H1 (cell line): ENCODE results near the gene USH2A. TPM values are rescaled to one million over a fixed set of nuclear protein-coding genes. Genes with fewer than 3 reads are reported as not detected.

Source experiments
- CTCF ChIA-PET: fragments of 300-600 bp; sonication (Branson Sonifier 250); formaldehyde crosslinking; loops from one replicate; lab custom pipeline; 2021; ENCODE audit not compliant: partially characterized antibody; lab: Charles Lee
- POLR2A ChIA-PET: fragments of 300-600 bp; sonication (Branson Sonifier 250); formaldehyde crosslinking; loops from one replicate; lab custom pipeline; 2021; ENCODE audit warnings: inconsistent platforms; ENCODE audit not compliant: partially characterized antibody; lab: Charles Lee
- DNase-seq, 2 experiments: peaks; one replicate each; pipeline versions ENCODE4 v3.0.0 to v3.0.0-alpha.2; 2010 to 2022; ENCODE audit warnings: low spot score in 2 of 2, low read depth in 1 of 2, mixed read lengths in 1 of 2
- FAIRE-seq: peaks from 2 replicates; lab custom pipeline; 2011; peaks lifted over from hg19 to GRCh38; lab: Jason Lieb, UNC
- H2AFZ ChIP-seq: 2 replicates; pipeline ENCODE4 v1.8.1; 2012; ENCODE audit warnings: low read length, inconsistent platforms
- H2AK5ac ChIP-seq: 2 replicates; pipeline ENCODE4 v1.6.1; 2013; ENCODE audit warnings: low read depth, low read length
- H2BK120ac ChIP-seq: replicated peaks from 2 replicates; pipeline ENCODE3; 2013; ENCODE audit warnings: low read depth, low read length, inconsistent platforms
- H2BK12ac ChIP-seq: 2 replicates; pipeline ENCODE4 v1.6.1; 2013; ENCODE audit warnings: low read depth, low read length
- H2BK15ac ChIP-seq: 2 replicates; pipeline ENCODE4 v1.6.1; 2013; ENCODE audit warnings: low read length
- H2BK20ac ChIP-seq: 2 replicates; pipeline ENCODE4 v1.6.1; 2013; ENCODE audit warnings: low read length
- H2BK5ac ChIP-seq: 2 replicates; pipeline ENCODE4 v1.6.1; 2013; ENCODE audit warnings: low read depth, low read length
- H3K14ac ChIP-seq: 2 replicates; pipeline ENCODE4 v1.6.1; 2013; ENCODE audit warnings: inconsistent platforms; ENCODE audit not compliant: insufficient read length
- H3K18ac ChIP-seq: 2 replicates; pipeline ENCODE4 v1.6.1; 2013; ENCODE audit warnings: low read length; ENCODE audit errors: extremely low read depth
- H3K23ac ChIP-seq: 2 replicates; pipeline ENCODE4 v1.6.1; 2013; ENCODE audit warnings: inconsistent platforms; ENCODE audit not compliant: insufficient read length
- H3K23me2 ChIP-seq: 2 replicates; pipeline ENCODE4 v1.6.1; 2013; ENCODE audit warnings: low read depth, low read length
- H3K27ac ChIP-seq: 2 replicates; pipeline ENCODE4 v1.6.1; 2011; ENCODE audit warnings: low read depth, low read length, inconsistent platforms
- H3K27me3 ChIP-seq, 4 experiments: replicated peaks in 1 of 4; 1 replicate in 1 of 4; 2 replicates in 3 of 4; pipeline versions ENCODE4 v1.6.1 to v1.8.1; 2011 to 2013; ENCODE audit warnings: low read length in 3 of 4, mild to moderate bottlenecking in 3 of 4, inconsistent platforms in 2 of 4, mixed read lengths in 2 of 4, moderate library complexity in 1 of 4; ENCODE audit not compliant: control insufficient read depth in 3 of 4, insufficient read depth in 3 of 4; ENCODE audit errors: extremely low read depth in 1 of 4
- H3K36me3 ChIP-seq, 4 experiments: 2 replicates each; pipeline versions ENCODE4 v1.6.1 to v1.8.1; 2011 to 2013; ENCODE audit warnings: mild to moderate bottlenecking in 4 of 4, low read length in 3 of 4, moderate library complexity in 2 of 4, control low read depth in 1 of 4, inconsistent platforms in 1 of 4; ENCODE audit not compliant: insufficient read depth in 4 of 4, control insufficient read depth in 2 of 4
- H3K4ac ChIP-seq: replicated peaks from 2 replicates; pipeline ENCODE3; 2013; ENCODE audit warnings: low read length, low read depth, mixed read lengths, inconsistent platforms; ENCODE audit not compliant: insufficient read length
- H3K4me1 ChIP-seq, 4 experiments: replicated peaks in 1 of 4; 1 replicate in 1 of 4; 2 replicates in 3 of 4; pipeline versions ENCODE4 v1.6.1 to v1.8.1; 2011 to 2013; ENCODE audit warnings: low read length in 3 of 4, inconsistent platforms in 2 of 4, mixed read lengths in 1 of 4; ENCODE audit not compliant: insufficient read depth in 4 of 4, control insufficient read depth in 3 of 4
- H3K4me2 ChIP-seq, 2 experiments: 2 replicates each; pipeline versions ENCODE4 v1.6.1 to v1.8.1; 2011 to 2013; ENCODE audit warnings: low read depth in 2 of 2, low read length in 2 of 2, control low read depth in 1 of 2, inconsistent platforms in 1 of 2, mild to moderate bottlenecking in 1 of 2; ENCODE audit not compliant: insufficient read depth in 1 of 2
- H3K4me3 ChIP-seq, 4 experiments: fragments of 200-600, 300-600 bp in 1 of 4; sonication (generic), shearing (Covaris generic), sonication (Bioruptor Twin) in 1 of 4; 2 replicates each; pipeline versions ENCODE4 v1.5.1 to v1.8.1; 2011 to 2016; ENCODE audit warnings: low read length in 4 of 4, low read depth in 3 of 4, control low read depth in 2 of 4, inconsistent platforms in 2 of 4, mild to moderate bottlenecking in 2 of 4, mixed read lengths in 1 of 4, moderate library complexity in 1 of 4; ENCODE audit not compliant: insufficient read depth in 2 of 4; ENCODE audit errors: extremely low read depth in 1 of 4
- H3K56ac ChIP-seq: replicated peaks from 2 replicates; pipeline ENCODE3; 2013; ENCODE audit warnings: low read depth, mild to moderate bottlenecking, mixed read lengths, low read length, inconsistent platforms; ENCODE audit not compliant: insufficient read length
- H3K79me1 ChIP-seq: 2 replicates; pipeline ENCODE4 v1.6.1; 2013; ENCODE audit warnings: low read depth, low read length, control low read depth
- H3K79me2 ChIP-seq, 2 experiments: 2 replicates each; pipeline versions ENCODE4 v1.6.1 to v1.8.1; 2012 to 2013; ENCODE audit warnings: low read length in 2 of 2, mild to moderate bottlenecking in 2 of 2, inconsistent platforms in 1 of 2; ENCODE audit not compliant: insufficient read depth in 2 of 2, control insufficient read depth in 1 of 2
- H3K9ac ChIP-seq, 4 experiments: replicated peaks in 1 of 4; 1 replicate in 1 of 4; 2 replicates in 3 of 4; pipeline versions ENCODE4 v1.6.1 to v1.8.1; 2011 to 2013; ENCODE audit warnings: low read depth in 3 of 4, low read length in 3 of 4, control low read depth in 2 of 4, mild to moderate bottlenecking in 2 of 4, moderate library complexity in 2 of 4, inconsistent platforms in 1 of 4; ENCODE audit errors: extremely low read depth in 1 of 4
- H3K9me3 ChIP-seq, 2 experiments: 2 replicates each; pipeline versions ENCODE4 v1.6.1 to v1.8.1; 2012 to 2013; ENCODE audit warnings: mild to moderate bottlenecking in 2 of 2, moderate library complexity in 2 of 2, control low read depth in 1 of 2, inconsistent platforms in 1 of 2, low read depth in 1 of 2, low read length in 1 of 2, mixed read lengths in 1 of 2; ENCODE audit not compliant: insufficient read depth in 2 of 2
- H4K20me1 ChIP-seq, 2 experiments: replicated peaks in 1 of 2; 2 replicates each; pipeline versions ENCODE3 to v1.8.1; 2011 to 2013; ENCODE audit warnings: inconsistent platforms in 2 of 2, low read length in 2 of 2, mild to moderate bottlenecking in 1 of 2; ENCODE audit not compliant: insufficient read depth in 2 of 2, control insufficient read depth in 1 of 2
- H4K5ac ChIP-seq: 2 replicates; pipeline ENCODE4 v1.6.1; 2013; ENCODE audit warnings: low read length, low read depth, mixed read lengths, inconsistent platforms; ENCODE audit not compliant: insufficient read length
- H4K8ac ChIP-seq: 2 replicates; pipeline ENCODE4 v1.8.0; 2013; ENCODE audit warnings: mild to moderate bottlenecking, moderate library complexity, low read length, inconsistent platforms; ENCODE audit not compliant: insufficient read depth; ENCODE audit errors: extremely low read depth
- H4K91ac ChIP-seq: replicated peaks from 2 replicates; pipeline ENCODE3; 2013; ENCODE audit warnings: low read length, mixed read lengths, inconsistent platforms; ENCODE audit not compliant: insufficient read length
- BACH1 ChIP-seq: IDR thresholded peaks from 2 replicates; pipeline ENCODE4 v1.6.1; 2012; ENCODE audit warnings: low read length, improper control_type of control experiment
- BCL11A ChIP-seq, 2 experiments: IDR thresholded peaks; one replicate each; pipeline ENCODE4 v1.6.1; 2011; ENCODE audit warnings: low read depth in 2 of 2, low read length in 2 of 2, mild to moderate bottlenecking in 2 of 2
- CHD2 ChIP-seq: IDR thresholded peaks from 2 replicates; pipeline ENCODE4 v1.6.1; 2012; ENCODE audit warnings: low read length, improper control_type of control experiment
- CTBP2 ChIP-seq: IDR thresholded peaks from 2 replicates; pipeline ENCODE4 v1.7.0; 2011; ENCODE audit warnings: borderline replicate concordance, mild to moderate bottlenecking, moderate library complexity, mixed read lengths, low read length; ENCODE audit not compliant: insufficient read depth, insufficient read length
- EZH2 ChIP-seq: fragments of 200-600 bp; sonication (generic); IDR thresholded peaks from 2 replicates; pipeline ENCODE4 v1.7.1; 2012; ENCODE audit warnings: low read depth, mild to moderate bottlenecking, moderate library complexity, low read length, inconsistent platforms; ENCODE audit not compliant: severe bottlenecking
- JUND ChIP-seq: IDR thresholded peaks from 2 replicates; pipeline ENCODE4 v1.6.1; 2011; ENCODE audit warnings: mild to moderate bottlenecking, improper control_type of control experiment, low read length
- KDM4A ChIP-seq: IDR thresholded peaks from one replicate; pipeline ENCODE4 v1.7.1; 2012; ENCODE audit warnings: low read depth, mild to moderate bottlenecking, moderate library complexity, low read length, inconsistent platforms; ENCODE audit not compliant: severe bottlenecking
- KDM5A ChIP-seq: fragments of 200-600 bp; IDR thresholded peaks from 2 replicates; pipeline ENCODE4 v1.7.1; 2012; ENCODE audit warnings: mild to moderate bottlenecking, low read length, inconsistent platforms, mixed read lengths
- MAFK ChIP-seq: IDR thresholded peaks from 2 replicates; pipeline ENCODE4 v1.6.1; 2012; ENCODE audit warnings: low read depth, mild to moderate bottlenecking, improper control_type of control experiment, low read length
- RAD21 ChIP-seq, 2 experiments: IDR thresholded peaks in 1 of 2; conservative IDR thresholded peaks in 1 of 2; 2 replicates each; pipeline ENCODE4 v1.6.1; 2011; ENCODE audit warnings: low read depth in 2 of 2, low read length in 2 of 2, improper control_type of control experiment in 1 of 2, inconsistent platforms in 1 of 2, mild to moderate bottlenecking in 1 of 2, moderate library complexity in 1 of 2
- SIX5 ChIP-seq: IDR thresholded peaks from 2 replicates; pipeline ENCODE4 v1.6.1; 2011; ENCODE audit warnings: mild to moderate bottlenecking, low read depth, low read length
- TBP ChIP-seq: IDR thresholded peaks from 2 replicates; pipeline ENCODE4 v1.6.1; 2011; ENCODE audit warnings: low read depth, low read length, improper control_type of control experiment
- WGBS, 2 experiments: shearing (Covaris generic) in 1 of 2; methylation state at CpG; one replicate each; pipeline versions ENCODE4 v1.1.6 to v1.1.7; 2013 to 2015; ENCODE audit warnings: low lambda C conversion rate in 2 of 2, mixed read lengths in 2 of 2, inconsistent platforms in 1 of 2, low coverage in 1 of 2, missing lambda C conversion rate in 1 of 2; ENCODE audit not compliant: insufficient replicate concordance in 2 of 2, insufficient coverage in 1 of 2, insufficient read length in 1 of 2; ENCODE audit errors: extremely low coverage in 1 of 2, missing lambda C conversion rate in 1 of 2; 5-methylcytosine and 5-hydroxymethylcytosine counted together
- polyA plus RNA-seq, 7 experiments: library from polyadenylated mRNA; depleted of rRNA in 3 of 7; stranded (reverse) in 5 of 7; unstranded in 2 of 7; fragments of >200 nt in 5 of 7; fragments of 200-250 nt in 2 of 7; gene quantifications; 1 replicate in 5 of 7; 2 replicates in 1 of 7; 4 replicates in 1 of 7; pipeline versions ENCODE4 v1.2.1 to v1.2.3, GENCODE V29; 2011 to 2013; ENCODE audit warnings: missing spikeins in 2 of 7, mixed read lengths in 2 of 7
- total RNA-seq: library from RNA; stranded (reverse); fragmentation: NEBNext Ultra II Directional; extraction: Animal tissue kit (Norgen Biotek cat#: 25700); gene quantifications from 2 replicates; pipeline ENCODE4 v1.2.1, GENCODE V29; 2021

The USH2A gene
- total and polyA plus RNA-seq, 2 of the 8 experiments (the other 6 are each of a cell fraction or from before 2014, with no cell fraction given): 0.02 to 0.17 TPM

DNA sequence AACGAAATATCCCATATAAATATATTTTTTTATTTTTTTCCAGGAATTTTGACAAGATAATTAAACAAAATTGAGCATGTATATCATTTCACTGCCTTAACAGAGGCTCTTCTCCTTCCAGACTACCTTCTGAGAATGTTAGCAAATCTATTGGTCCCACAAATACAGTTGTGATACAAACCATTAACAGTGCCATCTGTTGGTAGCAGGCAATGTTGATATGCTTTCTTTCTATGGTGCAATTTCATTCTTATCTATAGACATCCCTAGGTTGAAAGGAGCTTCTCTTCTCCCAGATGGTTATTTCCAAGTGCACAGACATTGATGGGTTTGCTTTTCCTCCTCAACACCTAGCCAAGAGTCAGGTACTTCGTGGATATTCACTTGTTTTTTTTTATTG, 303.6 kb downstream of the USH2A start:
- FAIRE-seq: no peak
- no peak overlapping the region for H3K14ac ChIP-seq
- no peaks in the 10 kb centered on the region for H3K23me2 ChIP-seq
- ChIA-PET CTCF (interaction anchor here (0.6 to 3.4 kb wide), 19 partner anchors 10 to 1541 kb away, joined by 3 to 13 read pairs (median 3); no protein-coding TSS in a partner anchor), POLR2A (no interaction called here)
- no peaks in the 10 kb centered on the region for H3K9me3 ChIP-seq
- no peak overlapping the region for H2BK12ac ChIP-seq
- no peak overlapping the region for H2BK15ac ChIP-seq
- H3K27me3 ChIP-seq: peaks cover 0 to 2% (median 0%) of the 10 kb centered on the region in 4 experiments; a peak in 1 of 7 replicates
- no peak overlapping the region for H3K4me3 ChIP-seq
- H3K23ac ChIP-seq: no peak overlapping the region
- H2BK5ac ChIP-seq: no peak overlapping the region
- H4K20me1 ChIP-seq: no peaks in the 10 kb centered on the region
- H2BK120ac ChIP-seq: no peak overlapping the region
- H3K18ac ChIP-seq: no peak overlapping the region
- H2AFZ ChIP-seq: no peak overlapping the region
- no peak overlapping the region for H3K4ac ChIP-seq
- H3K36me3 ChIP-seq: no peaks in the 10 kb centered on the region
- H3K9ac ChIP-seq: no peak overlapping the region
- H3K56ac ChIP-seq: no peak overlapping the region
- no peak overlapping the region for H2BK20ac ChIP-seq
- H2AK5ac ChIP-seq: no peak overlapping the region
- no peak overlapping the region for H4K91ac ChIP-seq
- no peak overlapping the region for H4K8ac ChIP-seq
- no peaks in the 10 kb centered on the region for H3K79me1 ChIP-seq
- no peak for DNase-seq
- H3K79me2 ChIP-seq: no peaks in the 10 kb centered on the region
- no peak overlapping the region for H4K5ac ChIP-seq
- 36% methylated on average over 2 of the region's 2 CpGs; no CpG with 5 or more reads in 1 of the 2 experiments for WGBS, 2 experiments
- no peak overlapping the region for H3K27ac ChIP-seq
- no peak overlapping the region for H3K4me2 ChIP-seq
- no peaks in the 10 kb centered on the region; a peak in 1 of 7 replicates for H3K4me1 ChIP-seq
- no peak for TF ChIP-seq CHD2
- no peak for TF ChIP-seq KDM5A
- TF ChIP-seq TBP: no peak
- TF ChIP-seq BACH1: no peak
- no peak for TF ChIP-seq CTBP2
- TF ChIP-seq JUND: no peak
- TF ChIP-seq RAD21 (IDR thresholded peaks at IDR 0.05 in 1 of 2, conservative IDR thresholded peaks at IDR 0.05 in 1 of 2; ENCODE audit: low read depth in 2 of 2, low read length in 2 of 2): peak; percentile 27 to 48
- no peak for TF ChIP-seq MAFK
- no peak for TF ChIP-seq SIX5
- TF ChIP-seq EZH2: no peak
- TF ChIP-seq KDM4A: no peak
- no peak for TF ChIP-seq BCL11A (IDR thresholded peaks at IDR 0.05; ENCODE audit: low read depth in 2 of 2, low read length in 2 of 2)
